ENCODE results near the gene ATP6V1C2. TPM values are rescaled to one million over a fixed set of nuclear protein-coding genes. Genes with fewer than 3 reads are reported as not detected.
"Not testable (repeated sequence)": the region's sequence is repeated elsewhere in the genome, so short reads cannot be mapped to it uniquely, and the experiment has no call there.

Gene ATP6V1C2
- total RNA-seq, 2 donors from 2014 or later, result 5.3 TPM; not detected in 1

GRCh38 chr2:10810202-10811161 is 89.1 kb downstream of the ATP6V1C2 start:
- Histone ChIP-seq H3K4me1 (ENCODE audit: control insufficient read depth in 1 of 2, low read depth in 2 of 2) (peaks cover 16 to 39% of the 10 kb centered on the region in 2 donors), H3K27ac (no peak overlapping the region), H3K36me3 (no peaks in the 10 kb centered on the region), H3K27me3 (replicated peaks; ENCODE audit: insufficient read depth) (no peaks in the 10 kb centered on the region), H3K4me3 (peak overlapping the region; percentile 97), H3K9me3 (no peaks in the 10 kb centered on the region)
- TF ChIP-seq, protein P1, sequence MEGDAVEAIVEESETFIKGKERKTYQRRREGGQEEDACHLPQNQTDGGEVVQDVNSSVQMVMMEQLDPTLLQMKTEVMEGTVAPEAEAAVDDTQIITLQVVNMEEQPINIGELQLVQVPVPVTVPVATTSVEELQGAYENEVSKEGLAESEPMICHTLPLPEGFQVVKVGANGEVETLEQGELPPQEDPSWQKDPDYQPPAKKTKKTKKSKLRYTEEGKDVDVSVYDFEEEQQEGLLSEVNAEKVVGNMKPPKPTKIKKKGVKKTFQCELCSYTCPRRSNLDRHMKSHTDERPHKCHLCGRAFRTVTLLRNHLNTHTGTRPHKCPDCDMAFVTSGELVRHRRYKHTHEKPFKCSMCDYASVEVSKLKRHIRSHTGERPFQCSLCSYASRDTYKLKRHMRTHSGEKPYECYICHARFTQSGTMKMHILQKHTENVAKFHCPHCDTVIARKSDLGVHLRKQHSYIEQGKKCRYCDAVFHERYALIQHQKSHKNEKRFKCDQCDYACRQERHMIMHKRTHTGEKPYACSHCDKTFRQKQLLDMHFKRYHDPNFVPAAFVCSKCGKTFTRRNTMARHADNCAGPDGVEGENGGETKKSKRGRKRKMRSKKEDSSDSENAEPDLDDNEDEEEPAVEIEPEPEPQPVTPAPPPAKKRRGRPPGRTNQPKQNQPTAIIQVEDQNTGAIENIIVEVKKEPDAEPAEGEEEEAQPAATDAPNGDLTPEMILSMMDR (IDR thresholded peaks at IDR 0.05), result no peak
- ATAC-seq (ENCODE audit: insufficient number of reproducible peaks, low FRiP score, low read depth), result no peak
- DNase-seq (ENCODE audit: low spot score), result no peak

GRCh38 chr2:10811517-10811916 is 90.1 kb downstream of the ATP6V1C2 start:
- no peak for ATAC-seq (ENCODE audit: insufficient number of reproducible peaks, low FRiP score, low read depth)
- Histone ChIP-seq H3K4me3 (peak overlapping the region; percentile 97), H3K27me3 (replicated peaks; ENCODE audit: insufficient read depth) (no peaks in the 10 kb centered on the region), H3K27ac (peak overlapping the region; percentile 81 to 84), H3K36me3 (no peaks in the 10 kb centered on the region), H3K9me3 (no peaks in the 10 kb centered on the region), H3K4me1 (ENCODE audit: control insufficient read depth in 1 of 2, low read depth in 2 of 2) (peaks cover 16 to 39% of the 10 kb centered on the region in 2 donors)
- DNase-seq (ENCODE audit: low spot score), result no peak
- TF ChIP-seq, protein P1 (IDR thresholded peaks at IDR 0.05), result no peak

- Histone ChIP-seq H3K4me3 (peak within 1 kb of the TSS; percentile 97), H3K9me3 (no peaks in the 10 kb centered on the region), H3K27me3 (replicated peaks; ENCODE audit: insufficient read depth) (no peaks in the 10 kb centered on the region), H3K4me1 (ENCODE audit: control insufficient read depth in 1 of 2, low read depth in 2 of 2) (peaks cover 16 to 39% of the 10 kb centered on the region in 2 donors), H3K36me3 (no peaks in the 10 kb centered on the region), H3K27ac (peak within 1 kb of the TSS; percentile 81 to 84)
- TF ChIP-seq, protein P1 (IDR thresholded peaks at IDR 0.05), result peak; percentile 34
- DNase-seq (ENCODE audit: low spot score) (peak; percentile 88), ATAC-seq (ENCODE audit: insufficient number of reproducible peaks, low FRiP score, low read depth) (peak; percentile 96)
Measured at GRCh38 chr2:10812362-10813162, 91.1 kb downstream of the ATP6V1C2 start, which contains the start of gene PDIA6. PDIA6 (minus strand) TSS chr2:10812785; CDS start chr2:10812696, 89 bp downstream.

- H3K9me3 ChIP-seq; H3K27me3 ChIP-seq (replicated peaks; ENCODE audit: insufficient read depth); H3K36me3 ChIP-seq; DNase-seq (ENCODE audit: low spot score): not testable (repeated sequence)
- ATAC-seq (ENCODE audit: insufficient number of reproducible peaks, low FRiP score, low read depth), result peak; percentile 29
- Histone ChIP-seq H3K4me1 (ENCODE audit: control insufficient read depth in 1 of 2, low read depth in 2 of 2) (peaks cover 16 to 38% of the 10 kb centered on the region in 2 donors), H3K27ac (peak overlapping the region; percentile 27 to 81), H3K4me3 (peak overlapping the region; percentile 97)
Measured at GRCh38 chr2:10813163-10814138, 92.0 kb downstream of the ATP6V1C2 start.

- DNase-seq (ENCODE audit: low spot score), result no peak
- H3K27me3 ChIP-seq (replicated peaks; ENCODE audit: insufficient read depth), result no peaks in the 10 kb centered on the region
- H3K36me3 ChIP-seq, result no peaks in the 10 kb centered on the region
- H3K27ac ChIP-seq, result no peak overlapping the region
- peaks cover 16 to 31% of the 10 kb centered on the region in 2 donors for H3K4me1 ChIP-seq (ENCODE audit: control insufficient read depth in 1 of 2, low read depth in 2 of 2)
- no peaks in the 10 kb centered on the region for H3K9me3 ChIP-seq
- no peak for ATAC-seq (ENCODE audit: insufficient number of reproducible peaks, low FRiP score, low read depth)
- H3K4me3 ChIP-seq, result no peak overlapping the region
- TF ChIP-seq, protein P1 (IDR thresholded peaks at IDR 0.05), result no peak
Measured at GRCh38 chr2:10814142-10814541, 92.7 kb downstream of the ATP6V1C2 start.
